Measurements from ENCODE around the gene ENPEP. TPM values are rescaled to one million over a fixed set of nuclear protein-coding genes. Genes with fewer than 3 reads are reported as not detected.

Gene ENPEP
- total and polyA plus RNA-seq, 2 of the 13 experiments (the other 11 are each of a cell fraction or from before 2014, with no cell fraction given): not detected

GRCh38 chr4:110533940-110534339 is 58.0 kb downstream of the ENPEP start:
- Histone ChIP-seq H2AFZ (ENCODE audit: low read length) (no peak overlapping the region), H3K9ac (ENCODE audit: insufficient read depth, low read depth, low read length) (no peak overlapping the region), H3K79me2 (ENCODE audit: insufficient read depth, low read length) (no peaks in the 10 kb centered on the region), H3K4me2 (ENCODE audit: low read depth, low read length) (no peak overlapping the region; the same call in 1 of the 2 replicates), H3K4me1 (ENCODE audit: insufficient read depth, low read length) (peaks cover 10% of the 10 kb centered on the region; the same call in 1 of the 2 replicates), H3K4me3 (replicated peaks in 1 of 3; ENCODE audit: insufficient read depth in 1 of 3, low read depth in 2 of 3, low read length in 3 of 3) (no peak overlapping the region), H3K36me3 (replicated peaks in 1 of 2; ENCODE audit: control insufficient read depth in 1 of 2, insufficient read depth in 2 of 2, low read length in 2 of 2) (no peaks in the 10 kb centered on the region), H4K20me1 (ENCODE audit: insufficient read depth, low read length) (no peaks in the 10 kb centered on the region), H3K27me3 (ENCODE audit: control insufficient read depth in 1 of 2, insufficient read depth in 2 of 2, low read length in 2 of 2) (no peaks in the 10 kb centered on the region), H3K27ac (ENCODE audit: extremely low read length, insufficient read depth, low read length) (no peak overlapping the region), H3K9me3 (ENCODE audit: low read length) (no peaks in the 10 kb centered on the region)
- intact Hi-C loops (cut with micrococcal nuclease; ENCODE audit: unreplicated experiment): no loop called here
- FAIRE-seq (no peak), ATAC-seq (peak; percentile 90), DNase-seq (ENCODE audit: low spot score) (peak; percentile 74)
- 2% methylated on average over 3 of the region's 3 CpGs for WGBS (ENCODE audit: low lambda C conversion rate)
- ChIA-PET POLR2A (no interaction called here), CTCF (ENCODE audit: low intra/inter-chr PET ratio, low total read pairs) (no interaction called here)
- BruUV-seq (replicated peaks): no TSS peak
- in situ Hi-C loops (cut with HindIII; ENCODE audit: extremely low pct_ligation_motif_present, low pct_unique_long_range_greater_than_20kb): no loop called here
- TF ChIP-seq ELF3 (CRISPR knock-in tag; IDR thresholded peaks at IDR 0.05) (peak; percentile 61; the same call in 1 of the 2 replicates), SIX1 (CRISPR knock-in tag; IDR thresholded peaks at IDR 0.05; ENCODE audit: borderline replicate concordance) (peak; percentile 71; the same call in 1 of the 2 replicates), GABPB1 (CRISPR knock-in tag; IDR thresholded peaks at IDR 0.05) (peak; percentile 48), ARID5B (CRISPR knock-in tag; IDR thresholded peaks at IDR 0.05) (peak; percentile 63; the same call in 1 of the 2 replicates), ZBTB34 (CRISPR knock-in tag; IDR thresholded peaks at IDR 0.05) (no peak), FOXP1 (IDR thresholded peaks at IDR 0.05) (no peak), FOXP1 (CRISPR knock-in tag; IDR thresholded peaks at IDR 0.05) (0 out of 2 replicates have a peak, but pooled peaks have one; percentile 5), ETV5 (CRISPR knock-in tag; IDR thresholded peaks at IDR 0.05; ENCODE audit: borderline replicate concordance) (peak; percentile 30; the same call in 1 of the 2 replicates), FOSL2 (CRISPR knock-in tag; IDR thresholded peaks at IDR 0.05) (peak; percentile 93), DNMT3B (CRISPR knock-in tag; conservative IDR thresholded peaks at IDR 0.05) (0 out of 2 replicates have a peak, but pooled peaks have one; percentile 43), SOX5 (CRISPR knock-in tag; IDR thresholded peaks at IDR 0.05; ENCODE audit: borderline replicate concordance) (peak; percentile 29; the same call in 1 of the 2 replicates), MEF2D (CRISPR knock-in tag; IDR thresholded peaks at IDR 0.05) (0 out of 2 replicates have a peak, but pooled peaks have one; percentile 30), GATAD2A (CRISPR knock-in tag; IDR thresholded peaks at IDR 0.05) (peak; percentile 46; the same call in 1 of the 2 replicates), FOSL1 (CRISPR knock-in tag; IDR thresholded peaks at IDR 0.05; ENCODE audit: borderline replicate concordance) (peak; percentile 33; the same call in 1 of the 2 replicates), ZNF317 (CRISPR knock-in tag; IDR thresholded peaks at IDR 0.05) (peak; percentile 98), SIX4 (CRISPR knock-in tag; IDR thresholded peaks at IDR 0.05) (peak; percentile 86)
- TF ChIP-seq, protein P1, sequence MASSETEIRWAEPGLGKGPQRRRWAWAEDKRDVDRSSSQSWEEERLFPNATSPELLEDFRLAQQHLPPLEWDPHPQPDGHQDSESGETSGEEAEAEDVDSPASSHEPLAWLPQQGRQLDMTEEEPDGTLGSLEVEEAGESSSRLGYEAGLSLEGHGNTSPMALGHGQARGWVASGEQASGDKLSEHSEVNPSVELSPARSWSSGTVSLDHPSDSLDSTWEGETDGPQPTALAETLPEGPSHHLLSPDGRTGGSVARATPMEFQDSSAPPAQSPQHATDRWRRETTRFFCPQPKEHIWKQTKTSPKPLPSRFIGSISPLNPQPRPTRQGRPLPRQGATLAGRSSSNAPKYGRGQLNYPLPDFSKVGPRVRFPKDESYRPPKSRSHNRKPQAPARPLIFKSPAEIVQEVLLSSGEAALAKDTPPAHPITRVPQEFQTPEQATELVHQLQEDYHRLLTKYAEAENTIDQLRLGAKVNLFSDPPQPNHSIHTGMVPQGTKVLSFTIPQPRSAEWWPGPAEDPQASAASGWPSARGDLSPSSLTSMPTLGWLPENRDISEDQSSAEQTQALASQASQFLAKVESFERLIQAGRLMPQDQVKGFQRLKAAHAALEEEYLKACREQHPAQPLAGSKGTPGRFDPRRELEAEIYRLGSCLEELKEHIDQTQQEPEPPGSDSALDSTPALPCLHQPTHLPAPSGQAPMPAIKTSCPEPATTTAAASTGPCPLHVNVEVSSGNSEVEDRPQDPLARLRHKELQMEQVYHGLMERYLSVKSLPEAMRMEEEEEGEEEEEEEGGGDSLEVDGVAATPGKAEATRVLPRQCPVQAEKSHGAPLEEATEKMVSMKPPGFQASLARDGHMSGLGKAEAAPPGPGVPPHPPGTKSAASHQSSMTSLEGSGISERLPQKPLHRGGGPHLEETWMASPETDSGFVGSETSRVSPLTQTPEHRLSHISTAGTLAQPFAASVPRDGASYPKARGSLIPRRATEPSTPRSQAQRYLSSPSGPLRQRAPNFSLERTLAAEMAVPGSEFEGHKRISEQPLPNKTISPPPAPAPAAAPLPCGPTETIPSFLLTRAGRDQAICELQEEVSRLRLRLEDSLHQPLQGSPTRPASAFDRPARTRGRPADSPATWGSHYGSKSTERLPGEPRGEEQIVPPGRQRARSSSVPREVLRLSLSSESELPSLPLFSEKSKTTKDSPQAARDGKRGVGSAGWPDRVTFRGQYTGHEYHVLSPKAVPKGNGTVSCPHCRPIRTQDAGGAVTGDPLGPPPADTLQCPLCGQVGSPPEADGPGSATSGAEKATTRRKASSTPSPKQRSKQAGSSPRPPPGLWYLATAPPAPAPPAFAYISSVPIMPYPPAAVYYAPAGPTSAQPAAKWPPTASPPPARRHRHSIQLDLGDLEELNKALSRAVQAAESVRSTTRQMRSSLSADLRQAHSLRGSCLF (CRISPR knock-in tag; IDR thresholded peaks at IDR 0.05; ENCODE audit: borderline replicate concordance): no peak

Data from HepG2 (cell line).